Effector CD4-positive, alpha-beta T cell (primary cell): ENCODE data around the gene DHRS3.

ENCODE experiments used
- DNase-seq: peaks from one replicate; pipeline ENCODE4 v3.0.0-alpha.2; 2020

DHRS3 gene

DNA sequence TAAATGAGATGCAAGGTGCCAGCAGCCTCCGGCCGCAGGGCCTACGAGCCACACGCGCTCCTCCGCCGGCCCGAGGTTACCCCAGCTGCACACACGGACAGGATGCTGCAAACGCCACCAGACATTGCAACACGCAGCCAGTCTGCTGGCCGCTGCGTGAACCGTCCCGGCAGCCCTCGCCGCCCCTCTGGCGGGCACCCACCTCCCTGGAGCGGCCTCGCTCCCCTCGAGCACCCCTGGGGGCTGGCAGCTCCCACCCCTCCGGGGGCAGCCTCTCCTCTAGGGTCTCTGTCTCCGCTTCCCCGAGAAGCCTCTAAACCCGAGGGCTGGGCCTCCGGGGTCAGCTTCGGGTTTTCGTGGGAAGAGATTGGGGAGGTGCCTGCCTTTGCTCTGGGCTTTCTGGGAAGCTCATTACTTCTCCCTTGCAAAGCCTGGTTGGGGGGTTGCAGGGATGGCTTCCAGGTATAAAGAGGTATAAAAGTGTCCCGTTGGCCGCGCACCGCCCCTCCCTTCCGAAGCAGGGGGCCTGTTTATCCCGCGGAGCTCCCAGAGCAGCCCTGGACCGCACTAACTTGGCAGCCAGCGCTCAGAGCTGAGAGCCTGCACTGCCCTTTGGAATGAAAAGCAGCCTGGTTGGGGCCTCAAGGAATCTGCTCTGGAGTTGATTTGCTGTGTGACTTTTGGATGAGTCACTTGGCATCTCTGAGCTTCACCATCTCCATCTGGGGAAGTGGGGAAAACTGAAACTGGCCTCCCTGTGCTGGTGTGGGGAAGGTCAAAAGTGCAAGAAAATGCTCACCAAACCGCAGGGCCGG, 21.8 kb downstream of the DHRS3 start:
- DNase-seq: no peak

DNA sequence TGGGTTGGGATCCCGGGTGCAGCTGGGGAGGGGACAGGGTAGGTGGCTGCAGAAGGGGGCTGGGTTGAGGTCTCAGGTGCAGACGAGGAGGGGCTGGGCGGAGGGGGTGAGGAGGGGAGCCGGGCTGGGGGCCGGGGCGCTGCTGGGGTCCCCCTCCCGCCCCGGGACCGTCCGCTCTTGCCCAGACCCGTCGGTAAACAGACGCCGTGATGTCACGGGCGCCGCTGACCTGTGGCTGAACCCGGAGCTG, 22.3 kb downstream of the DHRS3 start:
- DNase-seq: no peak

DNA sequence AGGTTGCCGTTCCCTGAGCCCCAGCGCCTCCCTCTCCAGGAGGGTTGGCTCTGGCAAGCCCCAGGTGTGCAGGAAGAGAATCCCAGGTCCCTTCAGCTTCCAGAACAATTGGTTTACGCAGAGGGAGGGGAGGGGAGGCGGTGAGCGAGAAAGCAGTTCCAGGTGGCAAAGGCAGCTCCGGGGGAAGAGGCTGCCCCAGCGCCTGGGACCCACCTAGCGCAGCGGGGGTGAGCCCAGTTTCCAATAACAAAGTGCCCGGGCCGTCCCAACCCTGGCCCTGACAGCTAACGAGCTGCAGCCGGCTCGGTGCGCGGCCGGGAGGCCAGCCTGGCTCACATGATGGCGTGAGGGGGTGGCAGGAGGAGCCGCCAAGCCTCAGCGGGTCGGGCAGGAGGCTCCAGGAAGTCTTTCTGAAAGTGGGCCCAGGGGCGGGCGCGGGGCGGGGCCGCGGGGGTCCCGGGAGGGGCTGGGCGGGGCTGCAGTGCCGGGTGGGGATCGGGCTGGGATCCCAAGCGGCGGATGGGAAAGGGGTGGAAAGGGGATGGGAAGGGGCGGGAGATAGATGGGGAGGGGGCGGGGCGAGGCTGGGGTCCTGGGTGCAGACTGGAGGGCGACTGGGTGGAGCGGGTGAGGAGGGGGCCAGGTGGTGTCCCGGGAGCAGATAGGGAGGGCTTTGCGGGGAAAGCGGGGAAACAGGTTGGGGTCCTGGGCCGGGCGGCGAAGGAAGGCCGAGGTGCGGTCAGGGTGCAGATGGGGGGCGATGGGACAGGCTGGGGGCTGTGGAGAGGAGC, 22.8 kb downstream of the DHRS3 start:
- no peak for DNase-seq

DNA sequence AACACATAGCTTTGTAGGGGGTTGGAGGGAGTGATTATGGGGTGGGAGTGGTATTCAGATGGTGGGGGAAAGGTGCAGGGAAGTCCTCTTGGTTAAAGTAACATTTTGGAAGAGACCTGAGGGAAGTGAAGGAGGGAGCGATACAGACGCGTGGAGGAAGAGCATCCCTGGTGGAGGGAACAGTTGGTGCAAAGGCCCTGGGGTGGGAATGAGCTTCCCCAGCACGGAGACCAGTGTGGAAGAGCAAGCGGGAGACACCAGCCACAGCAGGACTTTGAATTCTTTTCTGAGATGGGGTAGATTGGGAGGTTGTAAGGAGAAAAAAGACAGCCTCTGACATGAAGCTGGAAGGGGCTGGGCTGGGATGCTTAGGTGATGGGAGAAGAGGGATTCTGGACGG, 23.5 kb downstream of the DHRS3 start:
- no peak for DNase-seq

DNA sequence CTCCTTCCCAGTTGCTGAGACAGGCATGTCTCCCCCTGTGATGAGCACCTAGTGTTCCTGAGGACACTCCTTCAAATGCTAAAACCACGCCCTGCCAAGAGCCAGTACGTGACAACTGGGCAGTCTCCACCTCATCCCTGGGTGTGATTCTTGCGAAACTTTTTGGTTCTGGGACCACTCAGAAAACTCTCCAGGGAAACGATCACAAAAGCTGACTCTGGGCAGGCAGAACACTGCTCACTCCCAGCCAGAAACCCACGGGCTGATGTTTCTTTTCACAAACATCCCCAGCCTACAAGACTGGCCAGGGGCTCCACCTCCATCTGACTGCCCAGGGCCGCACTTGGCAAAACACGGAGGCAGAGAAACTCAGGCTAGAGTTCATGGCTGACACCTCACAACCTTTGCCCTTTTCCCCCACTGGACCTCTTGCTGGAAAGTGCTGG, 24.4 kb downstream of the DHRS3 start:
- DNase-seq: no peak

DNA sequence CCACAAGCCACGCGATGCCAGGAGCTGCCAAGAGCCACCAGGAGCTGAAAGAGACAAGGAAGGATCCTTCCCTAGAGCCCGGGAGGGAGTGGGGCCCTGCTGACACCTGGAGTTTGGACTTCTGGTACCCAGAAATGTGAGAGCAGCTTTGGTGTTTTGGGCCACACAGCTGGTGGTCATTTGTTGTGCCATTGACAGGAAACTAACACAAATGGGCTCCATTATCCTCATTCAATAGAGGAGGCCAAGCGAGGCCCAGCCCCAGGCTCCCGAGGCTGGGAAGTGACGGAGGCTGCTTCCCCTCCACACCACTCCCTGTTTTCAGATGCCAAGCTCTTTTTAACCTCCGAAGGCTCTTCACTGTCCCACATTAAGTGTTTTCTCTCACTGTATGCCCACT, 25.5 kb downstream of the DHRS3 start:
- no peak for DNase-seq

DNA sequence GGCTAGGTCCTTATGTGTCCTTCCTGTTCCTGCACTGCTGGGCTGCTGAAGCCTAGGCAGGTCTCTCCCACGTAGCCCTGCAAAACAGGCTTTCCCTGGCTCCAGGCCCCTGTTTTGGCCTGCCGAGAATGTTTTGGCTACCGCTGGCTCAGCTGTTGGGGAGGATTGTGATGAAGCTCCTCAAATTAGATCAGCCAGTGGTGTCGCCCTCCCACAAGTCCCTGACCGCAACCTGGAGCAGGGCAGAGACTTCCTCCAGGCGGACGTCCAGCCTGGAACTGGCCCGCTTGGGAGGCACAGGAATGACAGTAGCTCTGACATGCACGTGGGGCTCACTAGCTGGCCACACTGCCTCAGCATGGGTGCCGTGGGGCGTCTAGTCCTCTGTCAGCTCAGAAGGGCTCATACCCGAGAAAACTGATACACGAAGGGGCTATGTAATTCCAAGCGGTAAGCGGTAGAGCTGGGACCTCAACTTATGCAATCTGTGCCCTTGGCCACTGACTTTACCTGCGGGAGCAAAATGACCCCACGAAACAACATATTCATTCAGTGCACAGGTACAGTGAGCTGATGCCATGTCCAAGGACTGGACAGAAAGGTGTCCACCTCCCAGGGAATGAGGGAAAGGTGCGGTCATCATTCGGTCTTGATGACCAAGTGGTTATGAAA, 26.6 kb downstream of the DHRS3 start:
- no peak for DNase-seq

DNA sequence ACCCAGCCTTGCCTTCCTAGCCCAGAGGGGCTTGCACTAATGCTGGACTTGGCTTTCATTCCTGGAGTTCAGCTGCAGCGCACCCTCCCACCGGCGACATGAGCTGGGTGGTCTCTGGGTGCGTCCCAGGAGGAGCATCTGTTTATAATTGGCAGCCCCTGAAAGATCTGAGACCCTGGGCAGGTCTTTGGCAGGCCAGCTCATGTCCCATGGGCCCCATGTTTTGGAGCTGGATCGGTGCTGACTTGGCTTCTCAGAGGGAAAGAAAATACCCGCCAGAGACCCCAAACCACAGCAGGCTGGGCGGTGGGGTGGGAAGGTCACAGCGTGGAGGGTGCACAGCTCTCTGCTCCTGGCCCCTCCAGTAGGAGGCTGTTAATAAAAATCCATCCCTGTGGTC, 29.3 kb downstream of the DHRS3 start:
- no peak for DNase-seq

DNA sequence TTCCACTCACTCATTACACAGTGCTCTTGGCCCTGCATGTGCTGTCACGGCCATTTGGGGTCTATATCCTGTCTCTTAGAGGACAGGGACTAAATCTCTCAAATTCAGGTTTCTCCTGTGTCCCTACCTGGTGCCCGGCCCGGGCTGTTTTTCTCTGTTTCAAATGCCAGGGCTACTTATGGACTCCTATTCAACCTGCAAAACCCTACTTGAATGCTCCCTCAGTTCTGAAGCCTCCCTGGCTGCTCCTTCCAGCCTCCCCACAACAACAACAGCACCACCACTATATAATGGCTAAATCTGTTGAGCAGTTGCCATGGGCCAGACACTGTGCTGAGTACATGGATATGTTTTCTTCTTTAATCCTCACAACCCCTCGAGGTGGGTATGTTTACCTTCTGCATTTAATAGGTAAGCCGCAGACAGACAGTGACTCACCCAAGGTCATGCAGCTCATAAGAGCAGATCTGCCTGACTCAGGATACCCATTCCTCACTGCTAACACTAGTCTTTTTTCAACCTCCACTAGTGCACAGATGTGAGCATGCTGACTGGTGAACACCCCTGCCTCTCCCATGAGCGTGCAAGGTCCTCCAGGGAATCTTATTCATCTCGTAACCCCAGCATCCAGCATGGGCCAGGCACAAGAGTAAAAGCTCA, 29.9 kb downstream of the DHRS3 start:
- DNase-seq: no peak

DNA sequence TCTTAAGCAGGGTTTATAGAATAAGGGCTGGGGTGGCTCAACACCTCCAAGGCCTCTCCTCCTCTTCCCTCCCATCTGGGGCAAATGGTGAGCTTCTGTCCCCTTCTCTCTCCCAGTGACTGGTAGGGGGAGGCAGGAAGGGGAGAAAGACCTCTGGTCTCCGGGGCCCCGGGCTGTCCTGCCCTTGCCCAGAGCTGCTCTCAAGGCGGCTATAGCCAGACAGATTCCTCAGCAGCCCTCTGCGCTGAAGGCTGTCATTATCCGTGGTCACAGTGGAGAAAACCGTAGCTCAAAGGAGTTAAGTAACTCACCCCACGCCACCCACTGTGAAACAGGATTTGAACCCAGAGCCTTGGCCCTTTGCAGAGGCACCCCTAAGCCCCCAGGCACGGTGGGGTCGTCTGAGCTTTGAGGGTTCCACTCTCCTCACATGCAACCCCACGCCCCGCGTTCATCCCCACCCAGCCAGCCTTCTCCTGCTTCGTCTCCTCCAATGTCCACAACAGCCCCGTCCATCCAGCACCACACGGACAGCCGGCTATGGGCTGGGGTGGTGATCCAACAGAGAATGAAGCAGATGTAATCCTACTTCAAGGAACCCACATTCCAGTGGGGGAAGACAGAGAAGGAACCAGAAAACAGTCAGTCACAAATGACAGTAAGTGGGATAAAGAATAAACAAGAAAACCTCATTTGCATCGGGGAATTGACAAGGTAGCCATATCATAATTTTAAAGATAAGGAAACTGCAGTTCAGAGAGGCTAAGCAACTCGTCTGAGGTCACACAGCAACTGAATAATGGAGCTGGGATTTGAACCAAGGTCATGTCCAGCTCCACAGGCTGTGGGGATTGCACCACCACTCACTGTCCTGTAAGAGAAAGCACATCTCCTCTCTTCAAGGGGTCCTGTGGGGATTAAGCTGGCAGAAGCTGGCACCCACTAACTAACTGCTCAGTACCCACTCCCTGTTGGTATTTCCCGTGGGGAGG, 31.8 kb downstream of the DHRS3 start:
- DNase-seq: no peak

DNA sequence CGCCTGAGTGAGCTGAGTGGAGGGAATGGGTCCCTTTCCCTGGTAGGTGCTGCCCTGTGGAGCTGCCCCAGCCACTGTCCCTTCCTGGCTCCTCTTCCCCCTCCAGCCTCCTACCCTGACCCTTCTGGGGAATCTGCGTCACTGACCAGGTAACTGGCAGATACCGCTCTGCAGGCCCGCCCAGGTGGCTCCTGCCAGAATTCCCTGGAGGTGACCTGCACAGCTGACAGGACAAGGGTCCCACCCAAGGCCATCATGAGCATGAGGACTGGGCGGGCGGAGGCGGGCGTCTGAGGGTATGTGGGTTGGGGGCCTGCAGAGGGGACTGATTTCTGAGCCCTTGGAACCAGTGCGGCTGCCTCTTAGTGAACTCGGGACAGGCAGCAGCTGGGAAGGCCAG, 32.5 kb downstream of the DHRS3 start:
- DNase-seq: no peak

DNA sequence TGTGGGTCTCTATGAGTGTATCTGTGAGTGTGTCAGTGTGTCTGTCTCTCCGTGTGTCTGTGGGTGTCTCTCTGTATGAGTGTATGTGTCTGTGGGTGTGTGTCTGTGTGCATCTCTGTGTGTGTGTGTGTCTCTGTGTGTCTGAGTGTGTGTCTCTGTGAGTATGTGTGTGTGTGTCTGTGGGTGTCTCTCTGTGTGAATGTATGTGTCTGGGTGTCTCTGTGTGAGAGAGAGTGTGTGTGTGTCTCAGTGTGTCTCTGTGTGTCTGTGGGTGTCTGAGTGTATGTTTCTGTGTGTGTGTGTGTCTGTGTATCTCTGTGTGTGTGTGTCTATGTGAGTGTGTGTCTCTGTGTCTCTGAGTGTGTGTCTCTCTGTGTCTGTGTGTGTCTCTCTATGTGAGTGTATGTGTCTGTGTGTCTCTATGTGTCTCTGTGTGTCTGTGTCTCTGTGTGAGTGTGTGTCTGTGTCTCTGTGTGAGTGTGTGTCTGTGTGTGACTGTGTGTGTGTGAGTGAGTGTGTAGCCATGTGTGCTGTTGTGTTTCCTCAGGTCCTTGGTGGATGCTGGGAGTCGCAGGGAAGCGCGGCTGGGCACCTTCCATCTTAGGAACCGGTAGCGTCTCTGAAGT, 33.0 kb downstream of the DHRS3 start:
- DNase-seq: no peak

DNA sequence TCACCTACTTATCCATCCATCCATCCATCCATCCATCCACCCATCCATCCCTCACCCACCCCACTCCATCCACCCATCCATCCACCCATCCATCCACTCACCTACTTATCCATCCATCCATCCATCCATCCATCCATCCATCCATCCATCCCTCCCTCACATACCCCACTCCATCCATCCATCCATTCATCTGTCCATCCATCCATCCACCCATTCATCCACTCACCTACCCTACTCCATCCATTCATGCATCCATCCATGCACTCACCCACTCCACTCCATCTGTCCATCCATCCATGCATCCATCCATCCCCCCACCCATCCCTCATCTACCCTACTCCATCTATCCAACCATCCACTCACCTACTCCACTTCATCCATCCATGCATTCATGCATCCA, 34.5 kb downstream of the DHRS3 start:
- DNase-seq: no peak

DNA sequence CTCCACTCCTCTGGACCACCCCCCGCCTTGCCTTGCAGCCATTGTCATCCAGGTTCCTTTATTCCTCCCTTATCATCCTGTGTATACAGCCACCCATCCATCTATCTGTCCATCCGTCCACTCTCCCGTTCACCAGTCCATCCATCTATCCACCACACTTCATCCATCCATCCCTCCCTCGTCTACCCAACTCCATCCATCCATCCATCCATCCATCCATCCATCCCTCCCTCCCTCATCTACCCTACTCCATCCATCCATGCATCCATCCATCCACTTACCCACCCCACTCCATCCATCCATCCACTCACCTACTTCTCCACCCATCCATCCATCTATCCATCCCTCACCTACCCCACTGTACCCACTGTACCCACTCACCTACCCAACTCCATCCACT, 35.4 kb downstream of the DHRS3 start:
- DNase-seq: no peak

DNA sequence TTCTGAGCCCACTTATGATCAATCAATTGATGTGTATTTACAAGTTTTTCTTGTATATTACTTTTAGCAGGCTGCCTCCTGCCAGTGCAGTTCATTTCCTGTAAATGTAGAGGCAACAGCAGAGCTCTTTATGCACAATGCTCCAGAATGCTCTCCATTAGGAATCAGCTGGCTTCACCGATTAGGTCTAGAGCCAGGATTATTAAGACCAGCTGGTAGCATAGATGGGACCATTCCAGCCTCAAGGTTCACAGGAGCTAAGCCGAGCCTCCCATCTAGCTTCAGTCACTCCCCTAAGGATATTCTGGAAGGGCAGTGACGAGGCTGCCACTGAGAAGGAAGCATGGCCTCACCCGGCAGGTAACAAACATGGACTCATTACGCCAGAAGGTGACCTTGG, 36.8 kb downstream of the DHRS3 start:
- no peak for DNase-seq

DNA sequence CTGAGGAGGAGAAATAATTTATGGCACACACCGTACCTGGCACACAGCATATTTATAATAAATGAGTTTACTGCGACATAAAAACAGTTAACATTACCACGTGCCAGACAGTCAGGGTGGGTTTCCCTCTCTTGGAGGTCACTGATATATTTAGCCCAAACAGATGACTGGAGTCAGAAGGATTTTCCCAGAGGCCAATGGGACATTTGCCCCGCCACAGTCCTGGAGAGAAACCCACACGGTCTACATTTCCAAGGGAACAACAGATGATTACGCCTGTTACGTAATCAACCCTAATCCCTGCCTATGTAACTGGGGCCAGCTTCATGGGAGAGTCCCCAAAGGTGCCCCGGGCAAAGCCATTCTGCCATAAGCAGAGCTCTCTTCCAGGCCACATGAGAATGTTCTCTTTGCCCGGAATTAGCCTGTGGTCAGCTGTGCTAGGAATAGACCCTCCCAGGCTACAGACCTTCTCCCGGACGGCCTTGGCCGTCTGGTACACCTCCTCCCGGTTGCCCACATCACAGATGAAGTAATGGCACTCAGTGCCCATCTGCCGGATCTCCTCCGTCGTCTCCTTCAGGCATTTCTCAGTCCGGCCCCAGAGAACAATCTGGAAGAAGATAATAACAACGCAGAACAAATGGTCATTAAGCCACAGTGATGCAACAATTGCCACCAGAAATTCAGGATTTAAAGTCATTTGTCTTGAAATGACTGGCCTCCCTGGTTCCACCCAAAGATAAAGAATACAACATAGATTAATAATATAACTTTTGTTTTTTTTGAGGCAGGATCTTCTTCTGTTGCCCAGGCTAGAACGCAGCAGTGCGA, 37.7 kb downstream of the DHRS3 start:
- DNase-seq: no peak

DNA sequence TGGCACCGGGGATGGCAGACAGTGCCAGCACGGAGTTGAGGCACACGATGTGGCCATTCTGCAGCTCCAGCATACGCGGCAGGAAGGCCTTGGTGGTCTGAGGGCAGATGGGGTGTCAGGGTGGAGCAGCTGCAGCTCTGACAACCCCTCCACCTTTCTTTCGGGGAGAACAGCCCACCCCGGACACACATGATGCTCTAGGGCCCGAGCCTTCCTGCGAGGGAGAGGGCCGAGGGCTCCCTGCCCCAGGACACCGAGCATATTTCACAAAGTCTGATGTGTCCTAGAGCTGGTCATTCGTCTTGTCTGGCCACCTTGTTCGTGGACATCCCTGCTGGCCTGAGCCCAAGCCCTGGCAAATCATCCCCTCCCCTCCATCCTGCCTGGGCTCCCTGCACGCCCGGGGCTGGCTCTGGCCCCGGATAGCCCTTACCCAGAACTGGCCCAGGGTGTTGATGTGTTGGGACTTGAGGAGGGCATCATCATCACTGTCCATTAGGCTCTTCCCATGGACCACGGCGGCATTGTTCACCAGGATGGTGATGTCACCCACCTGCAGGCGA, 39.1 kb downstream of the DHRS3 start:
- no peak for DNase-seq

DNA sequence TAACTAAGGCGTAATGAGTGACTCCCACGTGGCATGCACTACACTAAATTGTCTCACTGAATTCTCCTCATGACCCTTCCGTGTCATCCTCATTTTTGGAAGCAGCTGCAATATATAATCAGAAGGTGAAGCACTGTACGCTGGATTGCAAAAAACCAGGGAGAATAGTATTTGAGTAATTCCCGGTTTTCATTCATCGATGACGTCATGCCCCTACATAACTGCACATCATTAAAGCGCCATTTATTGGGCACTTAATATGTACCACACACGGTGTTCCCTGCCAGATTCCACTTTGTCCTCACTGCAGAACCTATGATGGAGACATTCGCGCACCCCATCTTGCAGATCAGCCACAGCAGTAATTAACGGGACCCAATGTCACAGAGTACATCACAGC, 41.0 kb downstream of the DHRS3 start:
- DNase-seq: no peak

DNA sequence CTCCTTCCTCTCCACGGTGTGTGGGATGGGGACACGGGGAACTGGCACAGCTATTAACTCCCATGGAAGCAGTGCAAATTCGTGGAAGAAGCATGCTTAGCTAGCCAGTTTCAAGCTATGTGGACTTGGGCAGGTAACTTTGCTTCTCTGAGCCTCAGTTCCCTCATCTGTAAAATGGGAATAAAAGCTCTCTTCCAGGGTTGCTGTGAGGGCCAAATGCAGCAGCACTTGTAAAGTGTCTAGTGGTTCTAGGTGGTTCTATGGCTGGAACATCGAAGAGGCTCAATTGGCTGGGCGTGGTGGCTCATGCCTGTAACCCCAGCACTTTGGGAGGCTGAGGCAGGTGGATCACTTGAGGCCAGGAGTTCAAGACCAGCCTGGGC, 43.3 kb downstream of the DHRS3 start:
- no peak for DNase-seq

DNA sequence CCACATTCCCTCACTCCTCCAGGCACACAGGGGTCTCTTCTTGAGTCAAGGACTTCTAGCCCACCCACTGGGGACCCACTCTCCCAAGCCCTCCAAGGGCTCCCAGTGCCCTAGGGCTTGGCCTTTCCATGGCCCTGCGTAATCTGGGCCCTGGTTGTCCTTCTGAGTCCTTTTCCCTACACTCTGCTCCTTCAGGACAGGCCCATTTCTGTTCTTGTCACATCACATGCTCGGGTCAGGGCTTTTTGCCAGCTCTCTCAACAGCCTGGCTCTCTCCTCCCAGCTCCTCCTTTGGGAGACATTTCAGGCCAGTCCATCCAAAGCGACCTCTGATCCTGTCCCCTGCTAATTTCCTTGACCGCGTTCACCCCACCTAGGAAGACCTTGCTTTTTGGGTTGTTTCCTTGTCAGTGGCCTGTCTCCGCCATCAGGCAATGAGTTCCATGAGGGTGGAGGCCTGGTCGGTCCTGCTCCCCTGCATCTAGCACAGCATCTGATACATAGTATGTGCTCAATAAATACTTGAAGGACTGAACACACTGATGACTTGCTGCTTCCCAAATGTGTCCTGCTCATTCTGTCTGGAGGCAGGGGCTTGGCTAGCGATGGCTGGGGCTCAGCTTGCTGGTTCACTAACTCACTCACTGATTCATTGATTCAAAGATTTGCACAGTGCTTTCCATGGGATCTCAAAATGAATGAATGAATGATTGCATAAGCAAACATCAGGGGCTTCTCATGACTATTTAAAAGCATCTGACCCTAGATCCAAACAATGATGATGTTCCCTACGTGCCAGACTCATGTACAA, 44.8 kb downstream of the DHRS3 start:
- no peak for DNase-seq
